NCI-H510A (cell line): ENCODE results near the gene OR10H2.
"Not testable (repeated sequence)": the region's sequence is repeated elsewhere in the genome, so short reads cannot be mapped to it uniquely, and the experiment has no call there.

Source experiments
- DNase-seq: peaks from one replicate; lab custom pipeline; 2025; lab: John Stamatoyannopoulos, UW

The OR10H2 gene

DNA sequence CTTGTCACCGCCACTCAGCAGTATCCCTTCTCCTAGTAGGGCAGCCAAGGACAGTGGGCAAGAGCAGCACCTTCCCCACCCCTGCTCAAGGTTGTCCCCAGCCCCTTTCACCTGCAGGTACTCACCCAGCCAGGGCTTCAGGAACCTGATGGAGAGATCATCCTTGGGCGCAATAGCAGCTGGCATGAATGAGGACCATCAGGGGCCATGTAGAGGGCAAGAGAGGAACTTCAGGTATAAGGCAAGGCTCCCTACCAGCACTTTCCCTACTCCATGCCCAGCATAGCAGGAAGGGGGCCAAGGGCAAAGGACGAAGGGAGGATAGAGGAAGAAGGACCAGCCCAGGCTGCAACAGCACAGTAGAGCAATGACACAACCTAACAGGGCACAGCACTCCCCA is 46.3 kb downstream of the OR10H2 start:
- DNase-seq: not testable (repeated sequence)

DNA sequence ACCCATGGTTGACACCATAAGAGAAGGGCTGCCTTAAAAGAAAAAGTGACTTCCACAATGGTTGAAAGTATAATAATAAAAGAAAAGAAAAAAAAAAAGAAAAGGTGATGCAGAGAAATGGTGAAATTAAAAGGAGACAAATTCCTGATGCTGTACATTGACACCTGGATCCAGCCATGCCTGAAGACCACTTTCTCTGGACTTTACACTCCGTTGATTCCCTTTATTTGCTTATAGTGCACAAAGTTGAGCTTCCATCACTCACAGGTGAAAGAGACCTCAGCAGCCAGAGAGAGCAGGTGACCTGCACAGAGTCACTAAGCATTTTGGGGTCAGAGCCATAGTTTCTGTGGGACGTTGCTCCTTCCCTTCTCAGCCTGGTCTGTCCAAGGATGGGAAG is 47.4 kb downstream of the OR10H2 start:
- no peak for DNase-seq

DNA sequence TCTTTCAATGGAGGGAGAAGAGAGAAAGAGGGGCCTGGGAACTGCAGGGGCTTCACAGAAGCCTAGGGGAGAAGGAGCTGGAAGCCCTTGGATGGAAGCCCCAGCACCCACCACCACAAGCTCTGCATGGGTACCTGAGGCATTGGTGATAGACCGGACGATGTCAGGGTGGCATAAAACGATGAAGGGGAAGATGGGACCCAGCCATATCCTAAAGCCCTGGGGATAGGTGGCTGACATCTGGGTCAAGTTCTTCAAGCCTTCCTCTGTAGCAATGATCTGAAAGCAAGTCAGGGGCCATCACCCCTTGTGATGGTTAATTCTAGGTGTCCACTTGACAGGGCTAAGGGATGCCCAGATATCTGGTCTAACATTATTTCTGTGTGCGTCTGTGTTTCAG is 48.4 kb downstream of the OR10H2 start:
- DNase-seq: no peak

DNA sequence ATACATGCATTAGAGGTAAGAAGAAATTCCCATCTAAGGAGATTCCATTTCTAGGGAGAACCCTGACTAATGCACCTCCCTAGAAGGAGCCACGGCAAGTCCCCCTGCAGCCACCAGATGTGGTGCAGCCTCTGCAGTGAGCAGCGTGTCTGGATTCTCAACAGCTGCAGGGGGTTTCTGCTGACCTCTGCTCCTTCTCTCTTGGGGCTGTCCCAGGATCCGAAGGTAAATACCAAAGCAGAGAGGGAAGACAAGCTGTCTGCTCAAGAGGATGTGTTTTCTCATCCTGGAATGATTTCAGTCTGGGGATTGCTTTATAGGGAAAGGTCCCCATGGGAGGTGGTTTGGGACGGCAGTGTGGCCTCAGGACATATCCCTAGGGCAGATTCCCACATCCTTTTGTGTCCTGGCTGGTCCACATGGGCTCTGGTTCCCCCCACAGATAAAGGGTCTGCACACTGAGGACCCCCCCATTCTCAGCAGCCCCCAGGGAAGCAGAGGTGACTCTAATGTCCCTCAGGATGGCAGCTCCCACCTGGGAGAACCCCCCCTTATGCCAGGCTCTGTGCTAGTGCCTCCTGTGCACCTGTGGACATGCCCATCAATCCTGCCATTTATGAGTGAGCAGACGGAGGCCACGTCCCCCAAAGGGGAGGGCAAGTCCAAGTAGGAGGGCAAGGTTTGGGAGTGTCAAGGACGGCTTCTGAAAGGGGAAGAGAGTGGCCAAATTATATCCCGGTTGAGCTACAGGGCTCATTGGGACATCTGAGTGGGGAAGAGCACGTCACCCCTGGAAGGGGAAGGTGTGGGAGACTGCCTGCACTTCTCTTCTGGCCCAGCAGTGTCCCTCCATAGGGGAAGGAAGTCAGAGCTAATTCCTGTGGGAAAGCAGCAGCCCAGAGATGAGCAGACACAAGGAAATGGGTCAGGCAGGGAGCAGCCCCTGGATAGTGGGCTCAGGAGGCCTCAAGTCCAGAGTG is 49.5 kb downstream of the OR10H2 start:
- DNase-seq: no peak
